Right atrium auricular region (tissue), 2 donors: ENCODE results near the gene PDZRN3. TPM values are rescaled to one million over a fixed set of nuclear protein-coding genes. Genes with fewer than 3 reads are reported as not detected.
A peak's percentile ranks its signal among the peaks of the same experiment; 100 is the strongest.

ENCODE experiments used
- DNase-seq: peaks from one replicate; pipeline ENCODE4 v3.0.0-alpha.2; 2019; ENCODE audit warnings: low spot score
- H3K27ac ChIP-seq, 2 donors: fragments of 200-600 bp; sonication (generic); 1 replicate in 1 of 2; 2 replicates in 1 of 2; pipeline ENCODE4 v1.5.1; 2016 to 2019
- H3K27me3 ChIP-seq, 2 donors: fragments of 200-600 bp; sonication (generic); one replicate each; pipeline versions ENCODE4 v1.5.1 to v1.6.0; 2017 to 2019
- H3K36me3 ChIP-seq: fragments of 200-600 bp; sonication (generic); one replicate; pipeline ENCODE4 v1.5.1; 2016
- H3K4me1 ChIP-seq, 2 donors: fragments of 200-600 bp; sonication (generic); one replicate each; pipeline versions ENCODE4 v1.5.1 to v1.6.0; 2017 to 2019
- H3K4me3 ChIP-seq, 2 donors: fragments of 200-600 bp; sonication (generic); 1 replicate in 1 of 2; 2 replicates in 1 of 2; pipeline ENCODE4 v1.5.1; 2017 to 2019; ENCODE audit warnings: mild to moderate bottlenecking in 1 of 2, moderate library complexity in 1 of 2
- H3K9me3 ChIP-seq, 2 donors: fragments of 200-600 bp; sonication (generic); one replicate each; pipeline ENCODE4 v1.5.1; 2019
- CTCF ChIP-seq, 2 donors: fragments of 200-600 bp; sonication (generic); IDR thresholded peaks; one replicate each; pipeline ENCODE4 v1.5.1; 2019; ENCODE audit warnings: antibody characterized with exemption in 2 of 2
- total RNA-seq, 2 donors: library from RNA; depleted of rRNA; stranded (reverse); fragments of >200 nt; gene quantifications; one replicate each; pipeline ENCODE4 v1.1.0, GENCODE V29; 2016

The PDZRN3 gene
- total RNA-seq, 2 donors from 2014 or later, result 66.8 to 87.4 TPM

- Histone ChIP-seq H3K4me3 (no peak overlapping the region), H3K9me3 (no peaks in the 10 kb centered on the region), H3K27me3 (no peaks in the 10 kb centered on the region), H3K27ac (no peak overlapping the region), H3K4me1 (peaks cover 0 to 31% of the 10 kb centered on the region in 2 donors), H3K36me3 (no peaks in the 10 kb centered on the region)
- no peak for TF ChIP-seq CTCF (IDR thresholded peaks at IDR 0.05)
- DNase-seq, result no peak
These were observed 217.2 kb downstream of the PDZRN3 start for GRCh38 chr3:73407577-73407976.

GRCh38 chr3:73405853-73406252 is 218.9 kb downstream of the PDZRN3 start:
- Histone ChIP-seq H3K4me3 (no peak overlapping the region), H3K27ac (no peak overlapping the region), H3K4me1 (peaks cover 0 to 45% of the 10 kb centered on the region in 2 donors), H3K27me3 (no peaks in the 10 kb centered on the region), H3K36me3 (no peaks in the 10 kb centered on the region), H3K9me3 (no peaks in the 10 kb centered on the region)
- no peak for TF ChIP-seq CTCF (IDR thresholded peaks at IDR 0.05)
- DNase-seq, result no peak

- H3K27ac ChIP-seq, result no peak overlapping the region
- TF ChIP-seq CTCF (IDR thresholded peaks at IDR 0.05), result no peak
- H3K9me3 ChIP-seq, result no peaks in the 10 kb centered on the region
- H3K36me3 ChIP-seq, result no peaks in the 10 kb centered on the region
- peaks cover 0 to 45% of the 10 kb centered on the region in 2 donors for H3K4me1 ChIP-seq
- H3K27me3 ChIP-seq, result no peaks in the 10 kb centered on the region
- no peak for DNase-seq
- H3K4me3 ChIP-seq, result no peak overlapping the region
These were observed 219.7 kb downstream of the PDZRN3 start for GRCh38 chr3:73405000-73405399.

- no peaks in the 10 kb centered on the region for H3K9me3 ChIP-seq
- H3K27ac ChIP-seq, result no peak overlapping the region
These were observed 220.3 kb downstream of the PDZRN3 start for GRCh38 chr3:73404435-73404834.

GRCh38 chr3:73403444-73403843 is 221.3 kb downstream of the PDZRN3 start:
- no peak overlapping the region for H3K27ac ChIP-seq
- H3K4me1 ChIP-seq, result peaks cover 0 to 35% of the 10 kb centered on the region in 2 donors
- TF ChIP-seq CTCF (IDR thresholded peaks at IDR 0.05), result no peak
- H3K4me3 ChIP-seq, result no peak overlapping the region
- H3K9me3 ChIP-seq, result no peaks in the 10 kb centered on the region
- H3K27me3 ChIP-seq, result no peaks in the 10 kb centered on the region
- H3K36me3 ChIP-seq, result no peaks in the 10 kb centered on the region
- DNase-seq, result no peak

More at GRCh38 chr3:73404435-73404834, 220.3 kb downstream of the PDZRN3 start:
- no peak for TF ChIP-seq CTCF (IDR thresholded peaks at IDR 0.05)
- Histone ChIP-seq H3K36me3 (no peaks in the 10 kb centered on the region), H3K27me3 (no peaks in the 10 kb centered on the region), H3K4me1 (peaks cover 0 to 45% of the 10 kb centered on the region in 2 donors), H3K4me3 (no peak overlapping the region)
- no peak for DNase-seq

- H3K27ac ChIP-seq, result peak overlapping the region in 1 of 2 donors; percentile 36
- TF ChIP-seq CTCF (IDR thresholded peaks at IDR 0.05), result no peak
- peaks cover 0 to 29% of the 10 kb centered on the region in 2 donors for H3K4me1 ChIP-seq
- H3K27me3 ChIP-seq, result no peaks in the 10 kb centered on the region
- H3K9me3 ChIP-seq, result no peaks in the 10 kb centered on the region
- no peak for DNase-seq
- H3K4me3 ChIP-seq, result no peak overlapping the region
- H3K36me3 ChIP-seq, result no peaks in the 10 kb centered on the region
These were observed 223.0 kb downstream of the PDZRN3 start for GRCh38 chr3:73401616-73402279.
